IPS-18c (cell line): ENCODE measurements around the gene TEX2.
"Not testable (repeated sequence)": the region's sequence is repeated elsewhere in the genome, so short reads cannot be mapped to it uniquely, and the experiment has no call there.

Source experiments
- H3K4me3 ChIP-seq: 2 replicates; pipeline ENCODE4 v1.7.0; 2013; ENCODE audit warnings: low read depth, mild to moderate bottlenecking, low read length, moderate library complexity; ENCODE audit not compliant: insufficient read depth
- H3K9me3 ChIP-seq: one replicate; pipeline ENCODE4 v1.6.1; 2013; ENCODE audit warnings: mild to moderate bottlenecking, low read length, moderate library complexity; ENCODE audit not compliant: control insufficient read depth, insufficient read depth

The TEX2 gene

DNA sequence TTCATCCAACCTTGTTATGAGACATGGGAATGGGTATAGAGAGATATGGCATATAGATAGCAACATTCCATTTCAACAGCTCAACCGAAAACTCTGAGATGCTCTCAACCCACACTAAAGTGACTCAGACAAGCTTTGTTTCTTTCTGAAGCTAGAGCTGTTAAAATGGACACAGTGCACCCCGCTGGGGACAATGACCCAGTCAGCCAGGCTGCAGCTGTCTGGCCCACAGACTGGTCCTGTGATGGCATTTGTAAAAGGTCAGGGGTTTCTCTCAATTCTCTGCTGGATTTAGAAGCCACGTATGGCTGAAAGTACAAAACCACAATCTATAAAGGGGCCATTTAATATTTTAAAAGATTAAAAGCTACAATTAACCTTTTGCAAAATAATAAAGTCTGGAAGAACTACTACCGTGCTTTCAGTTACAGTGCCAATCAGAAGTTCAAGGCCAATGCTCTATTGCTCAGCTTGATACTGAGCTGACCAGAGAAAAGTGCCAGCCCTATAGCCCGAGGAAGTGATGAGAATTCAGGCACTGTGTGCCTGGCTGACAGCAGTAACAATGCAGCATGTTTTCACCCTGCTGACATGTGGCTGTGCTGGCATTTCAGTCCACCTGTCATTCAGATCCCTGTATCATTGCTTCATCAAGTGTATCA, 60.2 kb downstream of the TEX2 start:
- no peak overlapping the region for H3K4me3 ChIP-seq
- H3K9me3 ChIP-seq = no peaks in the 10 kb centered on the region

DNA sequence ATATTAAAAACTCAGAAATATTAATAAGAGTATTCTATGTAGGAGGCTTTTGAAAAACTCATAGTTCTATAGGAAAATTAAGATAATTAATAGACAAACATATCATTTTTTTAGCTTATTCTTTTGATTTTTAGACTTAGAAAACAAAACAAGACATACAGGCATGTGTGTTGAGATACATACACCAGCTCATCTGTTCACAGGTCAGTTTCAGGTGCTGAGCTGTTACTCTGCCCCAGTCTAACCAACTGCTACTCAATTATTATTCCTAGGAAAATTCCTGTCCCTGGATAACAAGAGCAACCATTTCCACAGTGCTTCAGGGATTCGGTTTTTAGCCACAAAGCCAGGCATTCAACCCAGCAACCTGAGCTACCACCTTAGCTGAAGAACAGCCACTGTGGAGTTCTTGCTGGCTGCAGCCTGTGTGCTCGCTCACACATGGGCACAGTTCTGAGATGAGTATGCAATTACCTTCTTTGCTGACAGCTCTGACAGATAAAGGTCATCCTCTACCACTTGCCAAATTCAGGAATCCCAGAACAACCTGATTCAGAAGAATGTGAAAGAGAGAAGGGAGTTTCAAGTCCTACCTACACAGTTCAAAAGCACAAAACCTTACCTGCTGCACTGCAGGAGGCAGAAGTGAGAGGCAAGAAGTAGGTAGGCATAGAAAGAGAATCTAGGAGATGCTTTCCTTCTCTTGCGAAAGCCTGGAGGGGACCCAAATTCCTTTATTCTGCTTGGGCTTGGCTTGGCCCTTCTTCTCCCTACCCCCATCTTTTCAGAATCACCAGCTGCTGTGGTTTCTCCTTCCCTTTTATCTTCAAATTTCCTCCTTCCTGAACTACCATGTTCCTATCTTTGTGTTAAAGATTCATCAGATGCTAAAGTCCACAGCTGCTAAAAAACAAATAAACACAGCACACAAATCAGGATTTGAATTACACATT, 62.7 kb downstream of the TEX2 start:
- Histone ChIP-seq H3K9me3 (peaks cover 2% of the 10 kb centered on the region), H3K4me3 (no peak overlapping the region)

DNA sequence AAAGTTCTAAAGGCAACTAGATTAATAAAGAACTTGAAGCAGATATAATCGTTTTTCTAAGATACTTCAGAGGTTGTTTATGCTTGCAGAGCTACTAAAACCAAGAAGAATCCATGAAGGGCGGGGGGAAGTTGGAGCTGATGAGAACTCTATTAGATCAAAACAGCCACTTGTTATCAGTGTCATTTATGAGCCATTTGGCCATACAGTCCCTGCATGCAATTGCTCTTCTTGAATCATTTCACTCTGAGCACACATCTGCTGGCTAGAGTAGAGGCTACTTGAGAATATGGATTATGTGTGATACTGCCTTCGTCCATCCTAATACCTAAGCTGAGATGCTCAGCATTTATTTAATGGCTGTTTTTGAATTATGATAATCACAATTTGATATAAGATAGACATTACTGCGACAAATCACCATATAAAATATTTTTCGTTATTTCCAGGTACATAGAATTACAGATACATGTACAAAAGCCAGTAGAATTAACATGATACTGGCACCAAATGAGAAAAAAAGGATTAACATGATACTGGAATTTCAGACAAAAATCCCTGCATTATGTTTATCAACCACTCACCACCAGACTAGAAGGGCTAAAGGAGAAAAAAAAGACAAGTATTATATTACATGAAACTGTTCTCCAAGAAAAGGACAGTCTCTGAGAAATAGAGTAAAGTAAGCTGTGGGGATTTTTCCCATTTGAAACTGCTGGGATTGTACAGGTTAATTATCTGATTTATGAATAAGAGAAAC, 64.5 kb downstream of the TEX2 start:
- H3K9me3 ChIP-seq = peaks cover 2% of the 10 kb centered on the region
- no peak overlapping the region for H3K4me3 ChIP-seq

DNA sequence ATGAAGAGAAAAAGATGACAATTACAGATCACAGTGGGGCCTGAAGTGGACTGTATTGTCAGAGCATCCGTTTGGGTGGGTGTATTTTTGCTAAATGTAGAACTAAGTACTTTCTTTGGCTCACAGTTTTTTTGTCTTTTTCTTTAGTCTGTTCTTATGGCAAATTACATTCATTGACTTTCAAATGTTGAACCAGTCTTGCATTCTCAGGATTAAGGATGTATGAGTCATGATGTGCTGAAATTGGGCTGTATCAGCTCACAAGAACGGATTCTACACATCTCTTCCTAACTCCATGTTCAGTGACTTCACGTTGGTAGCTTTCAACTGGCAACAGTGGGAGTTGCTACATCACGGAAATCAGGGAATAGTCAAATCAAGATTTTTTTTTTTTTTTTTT, 66.5 kb downstream of the TEX2 start:
- H3K4me3 ChIP-seq = no peak overlapping the region
- H3K9me3 ChIP-seq = peaks cover 2% of the 10 kb centered on the region

DNA sequence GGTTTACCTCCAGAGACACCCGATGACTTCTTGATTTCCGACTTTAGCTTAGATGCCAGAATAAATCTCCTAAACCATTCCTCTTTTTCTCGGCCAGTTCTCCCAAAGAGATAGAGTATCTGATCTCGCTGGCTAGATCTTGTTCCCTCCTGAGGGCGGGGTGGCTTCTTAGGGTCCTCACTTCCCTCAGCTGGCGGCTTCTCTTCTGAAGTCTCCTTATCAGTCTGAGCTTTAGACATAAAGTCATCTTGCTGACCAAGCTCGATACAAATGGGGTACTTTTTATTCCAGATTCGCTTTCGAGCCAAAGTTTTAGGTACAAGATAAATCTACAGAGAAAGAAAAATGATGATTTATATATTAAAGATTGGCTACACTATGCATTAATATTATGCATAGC, 69.5 kb downstream of the TEX2 start:
- Histone ChIP-seq H3K4me3 (no peak overlapping the region), H3K9me3 (peaks cover 2% of the 10 kb centered on the region)

DNA sequence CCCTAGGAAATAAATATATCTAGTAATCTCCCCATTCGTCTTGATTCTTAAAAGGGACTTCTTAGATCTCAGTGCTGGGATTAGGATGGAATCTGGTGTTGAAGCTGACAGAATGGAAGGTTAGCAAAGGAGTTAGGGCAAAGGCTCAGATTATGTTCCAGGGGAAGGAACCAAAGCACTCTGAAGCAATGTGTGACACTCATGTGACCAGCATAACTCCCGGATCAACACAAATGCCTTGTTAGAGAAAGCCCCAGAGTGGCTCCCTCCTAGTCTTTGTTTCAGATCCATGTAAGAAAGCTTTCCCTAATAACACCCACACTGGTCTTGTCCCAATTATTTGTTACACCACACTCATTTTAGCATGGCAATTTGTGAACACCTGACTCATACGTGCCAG, 70.5 kb downstream of the TEX2 start:
- Histone ChIP-seq H3K4me3 (no peak overlapping the region), H3K9me3 (peaks cover 1% of the 10 kb centered on the region)

DNA sequence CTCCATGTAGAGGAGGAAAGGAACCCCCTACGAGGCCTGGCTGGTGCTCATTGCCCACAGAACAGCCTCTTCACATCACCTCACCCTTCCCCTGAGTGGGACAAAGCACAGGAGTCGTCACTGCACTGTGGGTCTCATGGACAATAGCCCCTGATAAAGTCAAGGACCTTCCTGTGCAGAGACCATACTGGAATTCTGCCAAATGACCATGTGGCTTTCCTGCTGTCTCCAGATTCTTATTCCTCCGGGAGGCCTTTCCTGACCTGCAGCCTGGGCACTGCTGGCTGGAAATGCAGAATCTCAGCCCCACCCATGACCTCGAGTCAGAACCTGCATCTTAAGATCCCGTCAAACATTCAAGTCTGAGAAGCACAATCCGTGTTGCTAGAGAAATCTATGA, 72.6 kb downstream of the TEX2 start:
- Histone ChIP-seq H3K9me3 (no peaks in the 10 kb centered on the region), H3K4me3 (no peak overlapping the region)

DNA sequence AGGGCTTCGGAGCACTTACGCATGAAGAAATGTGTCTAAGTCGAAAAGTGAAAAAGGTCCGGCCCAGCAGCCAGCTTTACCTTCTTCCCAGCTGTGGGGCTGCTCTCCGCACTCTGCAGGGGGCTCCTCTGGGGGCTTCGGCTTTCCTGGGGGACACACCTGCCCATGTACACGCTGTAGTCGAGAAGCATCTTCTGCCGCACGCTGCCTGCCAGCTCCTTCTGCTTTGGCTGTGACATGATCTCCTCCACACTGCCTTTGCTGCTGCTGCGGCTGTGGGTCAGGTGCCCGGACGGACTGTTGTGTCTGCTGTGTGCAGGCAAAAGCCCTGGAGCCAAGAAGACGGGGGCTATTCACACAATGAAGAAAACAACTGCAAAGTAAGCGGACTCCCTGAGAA, 75.0 kb downstream of the TEX2 start:
- H3K9me3 ChIP-seq = no peaks in the 10 kb centered on the region
- H3K4me3 ChIP-seq = no peak overlapping the region

DNA sequence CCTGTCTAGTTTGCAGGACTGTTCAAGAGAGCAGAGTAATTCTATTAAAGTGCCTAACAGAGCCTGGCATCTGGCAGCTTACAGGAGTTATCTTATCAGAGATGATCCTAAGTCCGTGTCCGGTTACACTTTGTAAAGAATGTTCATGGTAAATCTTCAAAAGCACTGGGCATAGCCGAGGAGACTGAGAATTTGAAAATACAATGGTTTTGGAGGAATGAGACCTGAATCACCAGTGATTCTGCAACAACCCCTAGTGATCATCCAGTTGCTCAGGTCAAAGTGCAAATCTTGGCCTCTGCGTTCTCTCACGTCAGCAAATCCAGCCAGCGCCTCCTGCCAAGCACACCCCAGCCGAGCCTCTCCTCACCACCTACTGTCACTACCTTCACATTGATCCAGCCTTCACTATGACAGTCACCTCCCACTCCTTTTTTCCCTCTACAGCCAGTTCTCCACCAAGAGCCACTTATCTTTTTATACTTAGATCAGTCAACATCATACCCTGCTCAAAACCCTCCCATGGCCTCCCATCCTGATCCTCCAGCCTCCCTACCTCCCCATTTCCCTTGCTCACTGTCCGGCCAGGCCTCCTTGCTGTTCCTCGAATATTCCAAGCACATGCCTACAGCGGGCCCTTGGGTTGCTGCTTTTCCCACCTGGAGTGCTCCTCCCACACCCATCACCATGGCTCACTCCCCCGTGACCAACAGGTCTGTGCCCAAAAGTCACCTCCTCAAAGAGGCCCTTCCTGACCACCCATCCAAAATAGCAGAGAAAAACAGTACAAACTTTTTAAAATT, 75.8 kb downstream of the TEX2 start:
- Histone ChIP-seq H3K9me3 (no peaks in the 10 kb centered on the region), H3K4me3 (no peak overlapping the region)

DNA sequence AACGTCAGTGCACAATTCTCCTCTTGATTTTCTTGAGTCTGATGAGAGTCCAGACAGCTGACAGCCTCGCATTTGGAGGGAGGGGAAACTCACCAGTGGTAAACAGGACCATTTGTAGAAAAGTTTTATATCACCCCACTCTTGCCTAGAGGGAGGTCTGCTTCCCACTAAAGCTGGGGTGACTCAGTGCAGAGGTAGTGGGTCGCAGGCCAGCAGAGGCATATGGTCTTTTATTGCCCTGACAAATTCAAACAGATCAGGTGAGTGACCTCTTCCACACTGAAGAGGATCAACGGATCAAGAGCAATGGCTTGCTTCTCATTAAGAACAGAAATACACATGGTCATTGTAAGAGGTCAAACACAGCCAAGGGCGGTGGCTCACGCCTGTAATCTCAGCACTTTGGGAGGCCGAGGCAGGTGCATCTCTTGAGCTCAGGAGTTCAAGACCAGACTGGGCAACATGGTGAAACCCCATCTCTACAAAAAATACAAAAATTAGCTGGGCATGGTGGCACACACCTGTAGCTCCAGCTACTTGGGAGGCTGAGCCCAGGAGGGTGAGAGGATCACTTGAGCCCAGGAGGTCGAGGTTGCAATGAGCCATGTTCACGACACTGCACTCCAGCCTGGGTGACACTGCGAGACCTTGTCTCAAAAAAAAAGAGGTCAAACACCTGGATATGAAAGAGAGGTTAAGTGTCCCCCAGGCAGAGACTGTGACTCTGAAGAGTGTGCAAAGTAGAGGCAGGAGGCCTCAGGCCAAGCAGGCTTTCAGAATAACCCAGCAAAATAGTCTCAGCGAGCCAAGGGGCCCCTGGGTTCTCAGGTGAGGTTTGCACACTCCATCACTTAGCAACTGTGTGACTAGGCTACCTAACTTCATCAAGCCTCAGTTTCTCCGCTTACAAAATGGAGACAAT, 76.6 kb downstream of the TEX2 start:
- Histone ChIP-seq H3K4me3 (no peak overlapping the region), H3K9me3 (no peaks in the 10 kb centered on the region)

DNA sequence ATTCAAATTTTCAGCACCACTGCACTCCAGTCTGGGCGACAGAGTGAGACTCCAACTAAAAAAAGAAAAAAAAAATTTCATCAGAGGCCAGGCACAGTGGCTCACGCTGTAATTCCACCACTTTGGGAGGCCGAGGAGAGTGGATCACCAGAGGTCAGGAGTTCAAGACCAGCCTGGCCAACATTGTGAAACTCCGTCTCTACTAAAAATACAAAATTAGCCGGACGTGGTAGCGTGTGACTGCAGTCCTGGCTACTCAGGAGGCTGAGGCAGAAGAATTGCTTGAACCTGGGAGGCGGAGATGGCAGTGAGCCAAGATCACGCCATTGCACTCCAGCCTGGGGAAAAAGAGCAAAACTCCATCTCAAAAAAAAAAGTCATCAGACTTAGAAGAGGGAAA, 77.5 kb downstream of the TEX2 start:
- H3K9me3 ChIP-seq, H3K4me3 ChIP-seq: not testable (repeated sequence)

DNA sequence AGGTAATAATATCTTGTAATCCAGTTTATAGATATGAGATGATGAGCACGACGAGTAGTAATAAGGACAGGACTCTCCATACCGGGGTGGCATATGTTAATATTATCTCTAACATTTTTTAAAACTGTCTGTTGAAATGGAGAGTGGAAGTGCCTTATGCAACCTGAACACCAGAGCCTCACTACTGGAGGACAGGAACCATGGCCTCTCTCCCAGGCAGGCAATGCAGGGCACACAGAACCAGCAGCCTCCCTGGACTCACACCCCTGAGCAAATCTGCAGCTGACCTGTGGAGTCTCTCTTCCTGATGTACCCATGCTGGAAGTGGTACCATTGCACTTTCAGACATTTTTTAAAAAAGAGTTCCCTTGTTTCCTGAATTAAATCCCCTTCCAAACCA, 78.0 kb downstream of the TEX2 start:
- Histone ChIP-seq H3K9me3 (no peaks in the 10 kb centered on the region), H3K4me3 (no peak overlapping the region)

DNA sequence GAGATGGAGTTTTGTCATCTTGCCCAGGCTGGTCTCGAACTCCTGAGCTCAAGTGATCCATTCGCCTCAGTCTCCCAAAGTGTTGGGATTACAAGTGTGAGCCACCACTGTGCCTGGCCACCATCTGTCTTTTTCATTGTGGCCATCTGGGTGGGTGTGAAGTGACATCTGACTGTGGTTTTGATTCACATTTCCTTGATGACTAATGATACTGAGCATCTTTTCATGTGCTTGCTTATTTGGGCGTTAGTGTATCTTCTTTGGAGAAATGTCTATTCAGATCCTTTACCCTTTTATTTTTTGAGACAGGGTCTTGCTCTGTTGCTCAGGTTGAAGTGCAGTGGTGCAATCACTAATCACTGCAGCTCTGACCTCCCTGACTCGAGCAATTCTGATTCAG, 79.2 kb downstream of the TEX2 start:
- no peak overlapping the region for H3K4me3 ChIP-seq

DNA sequence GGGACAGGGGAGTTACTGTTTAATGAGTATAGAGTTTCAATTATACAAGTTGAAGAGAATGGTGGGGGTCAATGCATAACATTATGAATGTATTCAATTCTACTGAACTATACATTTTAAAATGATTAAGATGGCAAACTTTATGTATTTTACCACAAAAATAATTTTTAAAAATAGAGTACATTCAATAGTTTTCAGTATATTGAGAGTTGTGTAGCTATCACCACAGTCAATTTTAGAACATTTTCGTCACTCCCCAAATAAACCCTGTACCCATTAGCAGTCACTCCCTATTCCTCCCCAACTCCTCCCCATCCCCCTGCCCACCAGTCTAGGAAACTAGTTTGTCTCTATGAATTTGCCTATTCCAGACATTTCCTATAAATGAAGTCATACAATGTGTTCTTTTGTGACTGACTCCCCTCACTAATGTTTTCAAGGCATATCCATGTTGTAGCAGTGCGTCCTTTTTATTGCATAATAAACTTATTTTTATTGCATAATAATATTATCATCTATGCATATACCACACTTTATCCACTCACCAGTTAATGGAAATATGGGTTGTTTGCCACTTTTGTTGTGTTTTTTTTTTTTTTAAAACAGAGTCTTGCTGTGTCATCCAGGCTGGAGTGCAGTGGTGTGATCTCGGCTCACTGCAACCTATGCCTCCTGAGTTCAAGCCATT, 80.6 kb downstream of the TEX2 start:
- Histone ChIP-seq H3K4me3 (no peak overlapping the region), H3K9me3 (no peaks in the 10 kb centered on the region)

More for the DNA sequence above, 79.2 kb downstream of the TEX2 start:
- no peaks in the 10 kb centered on the region for H3K9me3 ChIP-seq

DNA sequence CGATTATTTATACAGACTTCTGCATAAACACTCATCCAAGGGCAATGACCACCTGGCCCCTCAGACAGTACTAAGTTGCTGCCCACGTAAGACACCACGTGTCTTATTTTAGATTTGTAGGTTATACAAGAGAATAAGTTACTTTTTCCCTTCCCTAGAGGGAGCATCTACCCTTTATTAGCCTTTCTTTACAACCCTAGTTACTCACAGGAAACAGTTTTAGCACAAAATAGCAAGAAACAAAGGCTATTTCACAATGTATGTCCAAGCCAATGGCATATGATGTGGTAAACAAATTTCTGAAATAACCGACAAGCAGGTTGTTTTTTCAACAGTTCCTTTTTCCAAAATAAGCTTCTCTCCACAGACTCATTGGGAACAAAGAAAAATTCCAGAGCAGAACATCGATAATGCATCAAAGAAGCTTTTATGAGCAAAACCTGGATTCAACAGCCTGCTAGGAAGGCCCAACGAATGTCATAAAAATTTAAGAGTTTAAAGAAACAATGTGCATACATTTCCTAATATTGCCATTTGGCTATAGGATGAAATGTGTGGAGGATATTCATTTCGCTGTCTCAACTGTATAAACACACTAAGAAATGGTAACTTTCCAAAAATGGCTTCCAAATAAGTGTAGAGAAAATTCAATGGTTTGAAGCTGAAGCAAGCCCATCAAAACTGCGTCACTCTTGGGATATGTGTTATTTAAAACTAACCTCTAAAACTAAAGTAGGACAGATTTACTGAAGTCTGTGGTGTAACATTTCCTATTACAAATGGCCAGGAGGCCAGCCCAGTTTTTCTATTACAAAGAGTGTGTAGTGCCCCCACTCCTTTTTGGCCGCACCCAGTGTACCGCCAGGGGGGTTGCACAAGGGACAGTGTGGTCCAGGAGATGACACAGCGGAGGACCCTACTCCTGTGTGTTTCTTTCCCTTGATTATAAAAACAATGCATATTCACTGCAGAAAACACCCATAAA, 82.7 kb downstream of the TEX2 start:
- H3K9me3 ChIP-seq = no peaks in the 10 kb centered on the region
- no peak overlapping the region for H3K4me3 ChIP-seq
